ENCODE measurements around the gene NUDT1. TPM values are rescaled to one million over a fixed set of nuclear protein-coding genes. Genes with fewer than 3 reads are reported as not detected.

Gene NUDT1
- total RNA-seq, 3 donors from 2014 or later: 6.8 to 20.3 (median 12.4) TPM

DNA sequence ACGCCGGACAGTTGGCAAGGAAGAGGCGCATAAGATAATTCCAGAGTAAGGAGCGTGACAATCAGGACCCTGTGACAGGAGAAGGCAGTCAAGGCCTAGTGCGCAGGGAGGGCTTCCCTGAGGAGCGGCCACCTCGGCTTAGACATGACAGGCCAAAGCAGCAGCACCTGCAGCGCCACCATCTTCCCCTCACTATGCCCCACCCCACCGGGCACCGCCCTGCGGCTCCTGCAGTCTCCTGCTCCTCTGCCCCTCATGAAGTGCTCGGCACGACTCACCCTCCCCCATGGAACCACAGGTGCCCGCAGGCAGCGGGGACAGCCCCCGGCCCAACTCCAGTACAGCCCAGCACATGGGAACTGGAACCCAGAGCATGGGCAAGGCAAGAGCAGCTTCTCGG is 21.1 kb upstream of the NUDT1 start:
- Histone ChIP-seq H3K4me1 (ENCODE audit: low read depth) (no peaks in the 10 kb centered on the region), H3K36me3 (ENCODE audit: low read depth) (no peaks in the 10 kb centered on the region), H3K9me3 (no peaks in the 10 kb centered on the region), H3K4me3 (no peak overlapping the region)
- TF ChIP-seq, protein P1, sequence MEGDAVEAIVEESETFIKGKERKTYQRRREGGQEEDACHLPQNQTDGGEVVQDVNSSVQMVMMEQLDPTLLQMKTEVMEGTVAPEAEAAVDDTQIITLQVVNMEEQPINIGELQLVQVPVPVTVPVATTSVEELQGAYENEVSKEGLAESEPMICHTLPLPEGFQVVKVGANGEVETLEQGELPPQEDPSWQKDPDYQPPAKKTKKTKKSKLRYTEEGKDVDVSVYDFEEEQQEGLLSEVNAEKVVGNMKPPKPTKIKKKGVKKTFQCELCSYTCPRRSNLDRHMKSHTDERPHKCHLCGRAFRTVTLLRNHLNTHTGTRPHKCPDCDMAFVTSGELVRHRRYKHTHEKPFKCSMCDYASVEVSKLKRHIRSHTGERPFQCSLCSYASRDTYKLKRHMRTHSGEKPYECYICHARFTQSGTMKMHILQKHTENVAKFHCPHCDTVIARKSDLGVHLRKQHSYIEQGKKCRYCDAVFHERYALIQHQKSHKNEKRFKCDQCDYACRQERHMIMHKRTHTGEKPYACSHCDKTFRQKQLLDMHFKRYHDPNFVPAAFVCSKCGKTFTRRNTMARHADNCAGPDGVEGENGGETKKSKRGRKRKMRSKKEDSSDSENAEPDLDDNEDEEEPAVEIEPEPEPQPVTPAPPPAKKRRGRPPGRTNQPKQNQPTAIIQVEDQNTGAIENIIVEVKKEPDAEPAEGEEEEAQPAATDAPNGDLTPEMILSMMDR (IDR thresholded peaks at IDR 0.05): no peak
- DNase-seq (no peak), ATAC-seq (no peak)
- intact Hi-C loops (cut with DNase I, micrococcal nuclease): no loop called here

DNA sequence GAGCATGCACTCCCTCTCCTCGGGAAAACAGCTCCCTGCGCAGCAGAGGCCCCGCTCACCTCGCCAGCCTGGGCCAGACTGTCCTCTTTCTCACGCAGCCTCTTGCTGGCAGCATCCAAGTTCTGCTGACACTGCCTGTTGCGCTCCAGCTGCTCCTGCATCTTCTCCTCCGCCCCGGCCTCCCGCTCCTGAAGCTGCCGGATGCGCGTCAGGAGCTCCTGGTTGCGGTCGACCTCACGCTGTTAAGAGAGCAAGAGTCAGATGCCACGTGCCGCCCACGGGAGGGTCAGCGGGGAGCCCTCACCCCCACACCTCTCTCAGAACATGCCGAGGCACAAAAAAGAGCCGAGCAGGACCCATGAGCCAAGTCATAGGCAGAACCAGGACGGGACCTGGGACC is 19.5 kb upstream of the NUDT1 start:
- no peak for DNase-seq
- no peak overlapping the region for H3K4me3 ChIP-seq
- H3K36me3 ChIP-seq (ENCODE audit: low read depth): no peaks in the 10 kb centered on the region
- H3K9me3 ChIP-seq: no peaks in the 10 kb centered on the region
- ATAC-seq: no peak
- H3K4me1 ChIP-seq (ENCODE audit: low read depth): no peaks in the 10 kb centered on the region
- TF ChIP-seq, protein P1 (IDR thresholded peaks at IDR 0.05): no peak
- intact Hi-C loops (cut with DNase I, micrococcal nuclease): no loop called here

DNA sequence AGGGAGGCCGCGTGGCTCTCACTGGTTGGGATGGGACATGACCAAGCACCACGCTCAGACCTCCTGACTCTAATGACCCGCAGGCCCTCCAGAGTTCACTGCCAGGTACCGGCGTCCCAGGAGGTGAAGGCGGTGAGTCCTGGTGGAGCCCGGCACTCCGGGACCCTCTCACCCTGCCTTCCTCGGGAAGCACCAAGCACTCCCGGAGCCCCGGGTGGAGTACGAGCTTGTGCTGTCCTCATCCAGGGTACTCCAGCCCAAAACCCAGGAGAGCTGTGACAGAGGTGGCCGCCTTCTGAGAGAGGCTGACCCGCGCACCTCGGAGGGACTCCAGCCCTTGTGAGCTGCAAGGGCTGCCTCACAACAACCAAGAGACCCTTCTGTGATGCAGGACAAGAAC is 18.7 kb upstream of the NUDT1 start:
- Histone ChIP-seq H3K4me1 (ENCODE audit: low read depth) (no peaks in the 10 kb centered on the region), H3K9me3 (no peaks in the 10 kb centered on the region), H3K36me3 (ENCODE audit: low read depth) (no peaks in the 10 kb centered on the region), H3K4me3 (no peak overlapping the region)
- intact Hi-C loops (cut with DNase I, micrococcal nuclease): no loop called here
- TF ChIP-seq, protein P1 (IDR thresholded peaks at IDR 0.05): no peak
- DNase-seq (no peak), ATAC-seq (no peak)

DNA sequence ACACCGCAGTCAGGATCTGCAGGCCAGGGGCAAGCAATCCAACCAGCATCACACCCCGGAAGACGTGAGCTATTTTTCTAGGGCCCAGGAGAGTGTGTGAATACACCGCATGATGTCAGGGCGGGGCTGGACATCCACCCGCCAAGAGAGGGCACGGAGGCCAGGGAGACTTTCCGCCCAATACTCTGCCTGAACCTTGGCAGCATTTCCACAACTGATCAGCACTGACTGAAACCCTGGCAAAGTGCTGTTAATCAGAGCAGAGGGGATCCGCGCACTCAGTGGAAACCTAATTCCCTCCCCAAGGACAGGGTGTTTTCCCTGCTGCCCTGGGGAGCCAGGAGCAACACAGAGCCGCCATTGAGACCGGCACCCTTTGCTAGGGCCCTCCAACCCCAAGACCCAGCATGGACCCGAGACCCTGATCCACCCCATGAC is 17.5 kb upstream of the NUDT1 start:
- no peaks in the 10 kb centered on the region for H3K4me1 ChIP-seq (ENCODE audit: low read depth)
- ATAC-seq (no peak), DNase-seq (no peak)
- TF ChIP-seq, protein P1 (IDR thresholded peaks at IDR 0.05): no peak
- intact Hi-C loops (cut with DNase I, micrococcal nuclease): no loop called here
- H3K9me3 ChIP-seq: no peaks in the 10 kb centered on the region
- H3K36me3 ChIP-seq (ENCODE audit: low read depth): no peaks in the 10 kb centered on the region
- no peak overlapping the region for H3K4me3 ChIP-seq

DNA sequence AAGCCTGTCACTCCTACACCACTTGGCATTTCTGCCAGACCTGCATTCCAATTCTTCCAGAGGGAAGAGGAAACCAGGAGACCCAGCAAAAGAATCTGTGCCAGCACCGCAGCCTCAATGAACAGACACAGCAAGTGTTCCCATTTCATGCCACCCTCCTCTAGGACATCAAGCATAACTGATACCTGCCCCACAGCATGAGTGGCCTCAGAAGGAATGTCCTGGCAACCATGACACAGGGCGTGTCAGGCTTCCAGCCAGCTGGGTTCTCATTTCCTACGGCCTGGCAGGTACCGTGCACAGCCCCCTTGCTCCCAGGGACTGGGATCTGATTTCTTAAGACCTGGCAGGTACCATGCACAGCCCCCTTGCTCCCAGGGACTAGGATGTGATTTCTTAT is 17.1 kb upstream of the NUDT1 start:
- intact Hi-C loops (cut with DNase I, micrococcal nuclease): no loop called here
- DNase-seq (no peak), ATAC-seq (no peak)
- TF ChIP-seq, protein P1 (IDR thresholded peaks at IDR 0.05): no peak
- no peaks in the 10 kb centered on the region for H3K36me3 ChIP-seq (ENCODE audit: low read depth)
- H3K9me3 ChIP-seq: no peaks in the 10 kb centered on the region
- H3K4me3 ChIP-seq: no peak overlapping the region
- no peaks in the 10 kb centered on the region for H3K4me1 ChIP-seq (ENCODE audit: low read depth)

DNA sequence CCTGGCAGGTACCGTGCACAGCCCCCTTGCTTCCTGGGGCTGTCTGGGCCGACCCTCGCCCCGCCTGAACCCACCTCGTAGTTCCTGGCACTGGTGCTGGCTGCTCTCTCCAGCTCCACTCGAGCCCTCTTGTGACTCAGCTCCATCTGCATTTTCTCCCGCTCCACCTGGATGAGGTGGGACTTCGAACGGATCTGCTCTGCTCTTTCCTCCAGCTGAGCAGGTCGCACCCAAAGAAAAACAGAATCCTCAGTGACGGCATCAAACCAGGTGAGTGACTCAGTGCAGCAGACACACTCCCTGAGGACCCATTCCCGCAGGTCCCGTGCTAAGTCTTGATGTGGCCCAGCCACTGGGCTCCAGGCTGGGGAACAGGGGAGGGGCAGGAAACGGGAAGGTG is 16.7 kb upstream of the NUDT1 start:
- Histone ChIP-seq H3K4me1 (ENCODE audit: low read depth) (no peaks in the 10 kb centered on the region), H3K4me3 (no peak overlapping the region), H3K9me3 (no peaks in the 10 kb centered on the region), H3K36me3 (ENCODE audit: low read depth) (no peaks in the 10 kb centered on the region)
- no peak for ATAC-seq
- TF ChIP-seq, protein P1 (IDR thresholded peaks at IDR 0.05): no peak
- DNase-seq: no peak
- intact Hi-C loops (cut with DNase I, micrococcal nuclease): no loop called here
